GM15510 (cell line): Measurements from ENCODE around the gene LPCAT1.

Source experiments
- POLR2A ChIP-seq: IDR thresholded peaks from 3 replicates; pipeline ENCODE4 v1.6.1; 2011; ENCODE audit warnings: borderline replicate concordance; ENCODE audit not compliant: insufficient read length; ENCODE audit errors: extremely low read depth

LPCAT1 gene

DNA sequence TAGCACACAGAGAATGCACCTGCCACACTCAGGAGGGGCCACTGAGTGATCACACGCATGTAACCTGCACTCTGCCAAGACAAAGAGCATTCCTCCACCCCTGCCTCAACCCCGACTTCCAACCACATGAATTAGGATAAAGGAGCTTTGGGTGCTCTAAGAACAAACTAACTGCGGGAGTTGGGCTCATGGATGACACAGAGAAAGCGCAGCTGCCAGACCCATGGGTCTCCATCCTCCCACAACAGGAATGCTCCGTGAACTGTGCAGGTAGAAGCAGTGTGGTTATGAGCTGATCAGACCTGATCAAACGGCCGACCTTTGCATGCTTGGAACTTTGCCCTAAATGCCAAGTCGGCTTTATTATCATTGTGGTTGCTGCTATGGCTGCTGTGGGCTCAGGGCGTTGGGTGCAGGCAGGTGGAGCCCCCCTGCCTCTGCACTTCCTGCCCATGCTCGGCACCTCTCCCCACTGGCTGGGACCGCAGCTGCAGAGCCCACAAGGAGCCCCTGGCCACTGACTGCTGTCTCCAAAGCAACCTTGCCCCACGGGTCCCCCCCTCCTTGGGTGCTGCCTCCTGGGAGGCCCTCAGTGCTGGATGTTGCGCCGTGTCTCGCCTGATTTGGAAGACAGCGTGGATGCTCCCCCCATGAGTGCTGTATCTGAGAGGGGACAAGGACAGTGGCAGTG is 75.9 kb downstream of the LPCAT1 start:
- TF ChIP-seq POLR2A, result no peak

- no peak for TF ChIP-seq POLR2A
These were observed 77.0 kb downstream of the LPCAT1 start for GRCh38 chr5:1446602-1447343.

- TF ChIP-seq POLR2A, result no peak
These were observed 77.8 kb downstream of the LPCAT1 start for GRCh38 chr5:1445689-1446601.

DNA sequence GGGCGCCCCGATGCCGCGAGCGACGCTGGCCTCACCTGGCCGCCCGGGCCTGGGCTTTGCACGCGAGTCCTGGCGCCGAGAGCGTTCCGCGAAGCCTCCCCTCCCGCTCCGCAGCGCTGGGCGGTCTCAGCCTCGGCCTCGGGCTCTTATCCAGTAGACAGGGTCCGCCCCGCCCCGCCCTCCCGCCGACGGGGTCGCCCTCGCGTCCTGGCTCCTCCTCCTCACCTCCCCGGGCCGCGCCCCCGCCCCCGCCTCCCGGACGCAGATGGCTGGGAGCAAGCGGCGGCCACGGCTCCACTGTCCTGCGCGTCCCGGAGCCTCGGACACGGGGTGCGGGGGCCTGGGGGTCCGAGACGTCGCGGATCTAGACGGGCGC is 78.5 kb downstream of the LPCAT1 start, which contains the start of gene SLC6A3:
Gene SLC6A3, minus strand, starts transcription at position 128 of the 376 bp plus-strand sequence. CDS start 2,243 bp downstream, outside the sequence.
- no peak for TF ChIP-seq POLR2A

DNA sequence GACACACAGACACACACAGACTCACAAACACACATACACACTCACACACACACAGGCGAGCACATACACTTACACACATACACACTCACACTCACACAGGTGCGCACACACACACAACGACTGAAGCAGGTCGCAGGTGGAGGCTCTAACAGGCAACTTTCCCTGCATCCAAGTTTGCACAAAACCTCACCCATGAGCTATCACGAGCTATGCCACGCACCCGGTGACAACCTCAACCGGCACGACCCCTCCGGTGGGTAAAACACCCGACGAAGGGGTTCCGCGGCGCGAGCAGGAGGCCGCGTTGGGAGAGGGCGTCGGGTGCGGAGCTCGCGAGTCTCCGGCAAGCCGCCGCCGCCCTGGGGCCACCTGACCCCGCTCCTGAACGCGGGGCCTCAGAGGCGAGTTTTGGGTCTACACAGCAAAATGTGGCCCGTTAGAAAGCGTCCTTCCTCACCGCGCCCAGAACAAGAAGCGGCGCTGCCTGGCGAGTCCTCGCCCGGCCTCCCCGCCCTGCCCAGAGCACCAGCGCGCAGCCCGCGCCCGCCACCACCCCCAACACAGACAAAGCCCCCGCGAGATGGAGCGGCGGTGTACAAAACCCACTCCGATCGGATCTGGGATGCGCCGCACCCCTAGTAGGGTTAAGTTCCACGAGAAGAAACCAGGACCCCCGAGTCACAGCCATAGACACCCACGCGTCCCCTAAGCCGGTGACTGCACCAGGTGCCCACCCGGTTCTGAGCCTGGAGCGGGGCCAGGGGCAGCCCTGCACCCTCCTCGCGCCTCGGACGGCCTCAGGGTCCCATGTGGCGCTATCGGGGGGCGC is 79.2 kb downstream of the LPCAT1 start:
- TF ChIP-seq POLR2A, result no peak

DNA sequence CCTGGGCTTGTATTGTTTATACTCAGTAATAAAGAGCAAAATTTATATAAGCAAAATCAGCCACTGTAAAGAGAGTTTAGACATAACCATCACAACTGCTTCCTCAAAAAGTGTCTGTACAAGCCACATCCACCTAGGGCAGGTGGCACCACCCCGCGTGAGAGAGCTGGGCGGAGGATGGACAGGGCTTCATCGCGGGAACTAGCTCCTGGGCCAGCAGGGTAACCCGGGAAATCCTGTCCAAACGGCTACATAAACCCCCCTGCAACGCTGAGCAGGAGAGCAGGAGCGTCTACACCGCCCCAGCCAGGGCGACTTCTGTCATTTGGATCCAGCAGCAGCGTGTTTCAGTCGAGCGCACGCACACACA is 79.8 kb downstream of the LPCAT1 start:
- no peak for TF ChIP-seq POLR2A

DNA sequence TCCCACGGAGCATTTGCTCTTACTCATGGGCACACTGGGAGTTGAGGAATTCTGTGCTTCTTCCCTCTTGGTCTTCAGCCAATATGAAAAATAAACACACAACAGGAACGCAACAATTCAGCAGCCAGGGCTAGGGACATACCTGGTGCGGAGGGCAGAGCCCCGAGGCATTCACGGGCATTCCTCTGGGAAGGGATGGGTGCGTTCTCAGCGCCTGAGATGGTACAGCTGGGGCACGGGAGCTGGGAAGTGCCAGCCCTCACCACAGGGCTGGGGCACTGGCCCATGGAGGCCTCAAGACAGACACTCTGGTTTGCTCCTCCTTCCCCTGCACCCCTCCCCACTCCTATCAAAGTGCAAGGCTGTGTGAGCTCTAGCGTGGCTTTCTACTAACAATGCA is 80.6 kb downstream of the LPCAT1 start:
- no peak for TF ChIP-seq POLR2A

DNA sequence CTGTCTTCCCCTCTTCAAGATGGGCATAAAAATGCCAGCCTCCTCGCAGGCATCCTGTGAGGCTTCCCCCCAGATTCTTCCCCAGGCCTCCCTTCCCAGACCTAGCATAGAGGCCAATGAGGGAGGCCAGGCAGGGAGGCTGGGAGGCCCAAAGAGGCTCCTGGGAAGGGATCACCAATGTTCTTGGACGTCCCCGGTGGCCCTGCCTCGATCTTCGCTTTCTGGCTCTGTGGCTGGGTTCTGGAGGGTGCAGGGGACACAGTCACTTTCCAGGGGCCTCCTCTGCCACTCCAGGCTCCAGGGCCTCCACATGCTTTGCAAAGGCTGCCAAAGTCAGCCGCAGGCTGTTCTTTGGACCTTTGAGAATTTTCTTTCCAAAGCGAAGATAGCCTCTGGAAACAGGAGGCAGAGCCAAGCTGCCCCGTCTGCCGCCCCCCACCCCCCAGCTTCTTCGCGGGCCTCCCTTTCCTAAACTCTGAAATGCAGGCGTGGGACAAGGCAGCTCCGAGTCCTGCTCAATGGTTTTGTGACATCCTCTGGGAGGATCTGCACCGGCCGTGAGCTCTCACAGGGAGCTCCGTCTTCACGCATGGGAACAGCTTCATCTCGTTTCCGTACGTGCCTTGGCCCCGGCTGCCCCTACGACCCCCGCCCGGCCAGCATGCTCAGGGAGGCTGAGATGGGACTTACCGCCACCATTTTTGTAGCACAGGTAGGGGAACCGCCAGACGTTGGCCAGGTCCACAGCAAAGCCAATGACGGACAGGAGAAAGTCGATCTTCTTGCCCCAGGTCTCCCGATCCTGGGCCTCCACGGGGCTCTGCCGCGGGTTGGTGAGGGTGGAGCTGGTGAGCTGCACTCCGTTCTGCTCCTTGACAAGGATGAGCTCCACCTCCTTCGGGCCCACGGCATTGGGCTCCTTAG is 81.3 kb downstream of the LPCAT1 start:
- TF ChIP-seq POLR2A, result no peak

GRCh38 chr5:1441166-1441865 is 82.4 kb downstream of the LPCAT1 start:
- no peak for TF ChIP-seq POLR2A

DNA sequence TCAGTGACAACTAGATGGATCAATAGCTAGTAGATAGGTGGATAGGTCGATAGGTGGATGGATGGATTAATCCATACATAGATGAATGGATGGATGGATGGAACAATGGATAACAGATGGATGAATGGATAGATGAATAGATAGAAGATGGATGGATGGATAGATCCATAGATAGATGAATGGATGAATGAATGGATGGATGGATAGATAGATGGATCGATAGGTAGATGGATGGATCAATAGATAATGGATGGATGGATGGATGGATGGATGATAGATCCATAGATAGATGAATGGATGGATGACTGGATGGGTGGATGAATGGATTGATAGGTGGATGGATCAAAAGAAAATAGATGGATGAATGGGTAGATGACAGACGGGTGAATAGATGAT is 83.7 kb downstream of the LPCAT1 start:
- TF ChIP-seq POLR2A, result no peak

DNA sequence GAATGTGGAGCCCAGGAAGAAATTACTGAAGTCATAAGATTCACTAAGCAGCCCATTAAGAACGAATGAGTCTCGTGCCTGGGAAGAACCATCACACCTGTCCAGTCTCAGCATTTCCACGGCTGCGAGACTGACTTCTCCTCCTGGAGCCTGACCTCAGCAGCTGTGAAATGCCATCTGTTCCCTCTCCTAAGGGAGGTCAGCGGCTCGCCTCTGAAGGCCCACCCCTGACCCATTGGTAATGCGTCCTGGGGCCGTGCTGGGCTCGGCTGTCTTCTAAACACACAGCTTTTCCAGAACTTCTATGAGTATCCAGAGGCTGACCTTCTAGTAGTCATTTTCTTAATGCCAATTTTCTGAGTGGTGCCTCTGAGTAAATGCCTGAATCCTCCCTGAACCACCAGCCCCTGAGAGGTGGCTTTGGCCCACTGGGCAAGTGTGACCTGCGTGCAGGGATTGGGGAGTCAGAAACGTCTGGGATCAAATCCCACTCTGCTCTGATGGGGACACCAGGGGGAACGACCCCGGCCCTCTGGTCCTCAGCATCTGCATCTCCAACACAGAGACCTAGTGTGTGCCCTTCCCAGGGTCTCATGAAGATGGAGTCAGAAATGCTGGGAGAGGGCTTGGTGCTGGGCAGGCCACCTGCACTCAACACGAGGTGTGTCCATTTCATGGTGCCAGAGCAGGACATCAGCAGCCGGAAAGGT is 84.2 kb downstream of the LPCAT1 start:
- TF ChIP-seq POLR2A, result no peak

DNA sequence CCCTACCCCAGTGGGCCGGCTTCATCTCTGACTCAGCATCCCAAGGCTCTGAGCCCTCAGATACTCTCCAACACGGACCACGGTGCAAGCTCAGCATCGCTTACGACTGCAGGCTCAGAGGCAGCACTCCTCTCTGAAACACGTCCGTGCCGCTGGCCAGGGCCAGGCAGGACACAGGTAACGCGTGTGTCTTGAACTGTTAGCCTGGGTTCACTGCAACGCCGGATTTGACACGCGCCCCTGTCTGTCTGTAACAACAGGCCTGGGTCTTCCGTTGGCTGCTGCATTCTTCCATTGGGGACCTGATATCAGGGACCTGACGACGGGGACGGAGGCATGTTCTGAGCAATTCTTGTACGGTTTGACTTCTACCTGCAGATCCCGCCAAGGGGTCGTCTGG is 84.9 kb downstream of the LPCAT1 start:
- TF ChIP-seq POLR2A, result no peak
